Liver (tissue), 9 donors: Measurements from ENCODE around the gene FPR3. TPM values are rescaled to one million over a fixed set of nuclear protein-coding genes. Genes with fewer than 3 reads are reported as not detected.

Experiments
- DNase-seq: peaks from one replicate; pipeline ENCODE4 v3.0.0-alpha.2; 2017; ENCODE audit warnings: low spot score
- H3K27ac ChIP-seq, 2 donors: one replicate each; pipeline ENCODE4 v1.7.0; 2013; ENCODE audit warnings: inconsistent platforms in 2 of 2, low read length in 2 of 2, control low read depth in 1 of 2, low read depth in 1 of 2, mild to moderate bottlenecking in 1 of 2
- H3K27me3 ChIP-seq, 4 donors: one replicate each; pipeline versions ENCODE4 v1.6.1 to v1.7.0; 2013; ENCODE audit warnings: low read length in 3 of 4, inconsistent platforms in 1 of 4, mild to moderate bottlenecking in 1 of 4, moderate library complexity in 1 of 4; ENCODE audit not compliant: control insufficient read depth in 4 of 4, insufficient read depth in 4 of 4
- H3K36me3 ChIP-seq, 4 donors: one replicate each; pipeline versions ENCODE4 v1.6.1 to v1.7.0; 2013; ENCODE audit warnings: low read length in 3 of 4, mild to moderate bottlenecking in 3 of 4, low read depth in 1 of 4, moderate library complexity in 1 of 4; ENCODE audit not compliant: control insufficient read depth in 4 of 4, insufficient read depth in 3 of 4
- H3K4me1 ChIP-seq, 4 donors: one replicate each; pipeline versions ENCODE4 v1.6.1 to v1.7.0; 2013; ENCODE audit warnings: low read length in 3 of 4, mild to moderate bottlenecking in 3 of 4, moderate library complexity in 1 of 4; ENCODE audit not compliant: control insufficient read depth in 4 of 4, insufficient read depth in 4 of 4
- H3K4me3 ChIP-seq, 3 donors: one replicate each; pipeline versions ENCODE4 v1.6.1 to v1.7.0; 2013; ENCODE audit warnings: low read length in 3 of 3, control low read depth in 1 of 3, low read depth in 1 of 3, mild to moderate bottlenecking in 1 of 3
- H3K9ac ChIP-seq, 2 donors: one replicate each; pipeline ENCODE4 v1.7.0; 2013; ENCODE audit warnings: low read length in 2 of 2, mild to moderate bottlenecking in 2 of 2, moderate library complexity in 2 of 2, control low read depth in 1 of 2, low read depth in 1 of 2
- H3K9me3 ChIP-seq, 4 donors: one replicate each; pipeline versions ENCODE4 v1.6.1 to v1.7.0; 2013; ENCODE audit warnings: low read length in 3 of 4; ENCODE audit not compliant: control insufficient read depth in 4 of 4
- CTCF ChIP-seq: fragments of 150-350 bp; IDR thresholded peaks from 2 replicates; pipeline ENCODE4 v1.5.1; 2017; ENCODE audit warnings: improper control_type of control experiment, low read depth, low read length; ENCODE audit not compliant: missing input control
- EGR1 ChIP-seq, 2 donors: IDR thresholded peaks; 2 replicates each; pipeline ENCODE4 v1.6.1; 2016 to 2018; ENCODE audit warnings: antibody characterized with exemption in 2 of 2, low read depth in 2 of 2
- FOXA2 ChIP-seq: IDR thresholded peaks from 2 replicates; pipeline ENCODE4 v1.6.1; 2016; ENCODE audit warnings: antibody characterized with exemption
- HNF4A ChIP-seq, 2 donors: conservative IDR thresholded peaks; 2 replicates each; pipeline ENCODE4 v1.6.1; 2016; ENCODE audit warnings: antibody characterized with exemption in 2 of 2, mild to moderate bottlenecking in 2 of 2
- HNF4G ChIP-seq: IDR thresholded peaks from 2 replicates; pipeline ENCODE4 v1.6.1; 2016; ENCODE audit warnings: antibody characterized with exemption
- NR2F2 ChIP-seq: IDR thresholded peaks from 2 replicates; pipeline ENCODE4 v1.6.1; 2016; ENCODE audit warnings: antibody characterized with exemption
- RAD21 ChIP-seq, 2 donors: IDR thresholded peaks; 2 replicates each; pipeline ENCODE4 v1.6.1; 2016; ENCODE audit warnings: antibody characterized with exemption in 2 of 2, mild to moderate bottlenecking in 2 of 2
- REST ChIP-seq: IDR thresholded peaks from 2 replicates; pipeline ENCODE4 v1.6.1; 2016; ENCODE audit warnings: antibody characterized with exemption, mild to moderate bottlenecking
- RXRA ChIP-seq, 2 donors: IDR thresholded peaks; 2 replicates each; pipeline ENCODE4 v1.6.1; 2017 to 2018; ENCODE audit warnings: antibody characterized with exemption in 2 of 2, mild to moderate bottlenecking in 1 of 2
- WGBS: extraction: QIAGEN DNeasy Blood & Tissue Kit; methylation state at CpG from one replicate; pipeline ENCODE4 v1.1.7; 2013; 5-methylcytosine and 5-hydroxymethylcytosine counted together
- polyA plus RNA-seq, 2 donors: library from polyadenylated mRNA; stranded (reverse) in 1 of 2; unstranded in 1 of 2; fragments of 200-250 nt in 1 of 2; fragments of >200 nt in 1 of 2; fragmentation: Nextera tagmentation in 1 of 2; extraction: Ambion mirVana in 1 of 2; gene quantifications; one replicate each; pipeline versions ENCODE4 v1.2.1 to v1.2.3, GENCODE V29; 2013 to 2015
- total RNA-seq, 2 donors: library from RNA; depleted of rRNA; stranded (reverse); fragments of >200 nt; gene quantifications; one replicate each; pipeline ENCODE4 v1.2.3, GENCODE V29; 2014
- TF ChIP-seq, protein P1 (sequence below): IDR thresholded peaks from 2 replicates; pipeline ENCODE4 v1.6.1; 2016; ENCODE audit warnings: antibody characterized with exemption
- donor health status: healthy.
- donor health status: healthy.
- donor health status: healthy.
- donor health status: healthy.
- donor health status: healthy.

The FPR3 gene
- total and polyA plus RNA-seq, 4 donors: 1.0 to 7.8 (median 4.1) TPM

GRCh38 chr19:51822946-51823345, 28.0 kb downstream of the FPR3 start:
- no peak overlapping the region for H3K27ac ChIP-seq
- no peaks in the 10 kb centered on the region for H3K4me1 ChIP-seq
- no peak for TF ChIP-seq FOXA2
- TF ChIP-seq HNF4G: no peak
- no peak for TF ChIP-seq CTCF
- TF ChIP-seq HNF4A (conservative IDR thresholded peaks at IDR 0.05): no peak
- TF ChIP-seq EGR1 (IDR thresholded peaks at IDR 0.05; ENCODE audit: low read depth in 2 of 2): no peak
- peaks cover 5 to 29% (median 24%) of the 10 kb centered on the region in 4 donors for H3K9me3 ChIP-seq
- H3K9ac ChIP-seq: no peak overlapping the region
- no peak for DNase-seq
- no peaks in the 10 kb centered on the region for H3K27me3 ChIP-seq
- H3K36me3 ChIP-seq: peaks cover 0 to 4% (median 0%) of the 10 kb centered on the region in 4 donors
- WGBS: 90% methylated on average over 3 of the region's 3 CpGs
- H3K4me3 ChIP-seq: no peak overlapping the region

DNA sequence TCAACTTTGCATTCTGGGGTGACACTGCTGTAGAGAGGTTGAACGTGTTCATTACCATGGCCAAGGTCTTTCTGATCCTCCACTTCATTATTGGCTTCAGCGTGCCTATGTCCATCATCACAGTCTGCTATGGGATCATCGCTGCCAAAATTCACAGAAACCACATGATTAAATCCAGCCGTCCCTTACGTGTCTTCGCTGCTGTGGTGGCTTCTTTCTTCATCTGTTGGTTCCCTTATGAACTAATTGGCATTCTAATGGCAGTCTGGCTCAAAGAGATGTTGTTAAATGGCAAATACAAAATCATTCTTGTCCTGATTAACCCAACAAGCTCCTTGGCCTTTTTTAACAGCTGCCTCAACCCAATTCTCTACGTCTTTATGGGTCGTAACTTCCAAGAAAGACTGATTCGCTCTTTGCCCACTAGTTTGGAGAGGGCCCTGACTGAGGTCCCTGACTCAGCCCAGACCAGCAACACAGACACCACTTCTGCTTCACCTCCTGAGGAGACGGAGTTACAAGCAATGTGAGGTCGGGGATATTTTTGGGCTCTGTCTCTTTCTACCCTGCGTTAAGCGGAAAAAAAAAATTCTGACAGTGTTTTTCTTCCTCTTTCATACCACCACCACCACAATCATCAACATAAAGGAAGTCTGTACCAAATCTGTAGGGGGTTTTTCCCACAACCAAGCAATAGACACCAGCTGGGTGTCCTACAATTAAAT, 29.5 kb downstream of the FPR3 start:
- Histone ChIP-seq H3K9me3 (peaks cover 9 to 35% (median 32%) of the 10 kb centered on the region in 4 donors), H3K4me3 (peak overlapping the region in 1 of 3 donors; percentile 23), H3K36me3 (peaks cover 0 to 4% (median 0%) of the 10 kb centered on the region in 4 donors), H3K9ac (no peak overlapping the region), H3K4me1 (no peaks in the 10 kb centered on the region), H3K27ac (peak overlapping the region in 1 of 2 donors; percentile 49), H3K27me3 (no peaks in the 10 kb centered on the region)
- no peak for DNase-seq
- TF ChIP-seq RXRA (IDR thresholded peaks at IDR 0.05): no peak
- TF ChIP-seq HNF4A (conservative IDR thresholded peaks at IDR 0.05): no peak
- 82% methylated on average over 13 of the region's 13 CpGs for WGBS

- Histone ChIP-seq H3K9me3 (peaks cover 9 to 32% (median 22%) of the 10 kb centered on the region in 4 donors), H3K27ac (no peak overlapping the region), H3K9ac (no peak overlapping the region), H3K4me1 (no peaks in the 10 kb centered on the region), H3K36me3 (peaks cover 0 to 4% (median 0%) of the 10 kb centered on the region in 4 donors), H3K4me3 (no peak overlapping the region), H3K27me3 (no peaks in the 10 kb centered on the region)
- WGBS: 70% methylated on average over 2 of the region's 2 CpGs
- DNase-seq: no peak
- TF ChIP-seq NR2F2: no peak
- peak; percentile 61 to 71 for TF ChIP-seq RAD21 (IDR thresholded peaks at IDR 0.05)
- no peak for TF ChIP-seq HNF4A (conservative IDR thresholded peaks at IDR 0.05)
- no peak for TF ChIP-seq REST
- peak; percentile 32 for TF ChIP-seq CTCF
- TF ChIP-seq EGR1 (IDR thresholded peaks at IDR 0.05; ENCODE audit: low read depth in 2 of 2): no peak
- TF ChIP-seq, protein P1, sequence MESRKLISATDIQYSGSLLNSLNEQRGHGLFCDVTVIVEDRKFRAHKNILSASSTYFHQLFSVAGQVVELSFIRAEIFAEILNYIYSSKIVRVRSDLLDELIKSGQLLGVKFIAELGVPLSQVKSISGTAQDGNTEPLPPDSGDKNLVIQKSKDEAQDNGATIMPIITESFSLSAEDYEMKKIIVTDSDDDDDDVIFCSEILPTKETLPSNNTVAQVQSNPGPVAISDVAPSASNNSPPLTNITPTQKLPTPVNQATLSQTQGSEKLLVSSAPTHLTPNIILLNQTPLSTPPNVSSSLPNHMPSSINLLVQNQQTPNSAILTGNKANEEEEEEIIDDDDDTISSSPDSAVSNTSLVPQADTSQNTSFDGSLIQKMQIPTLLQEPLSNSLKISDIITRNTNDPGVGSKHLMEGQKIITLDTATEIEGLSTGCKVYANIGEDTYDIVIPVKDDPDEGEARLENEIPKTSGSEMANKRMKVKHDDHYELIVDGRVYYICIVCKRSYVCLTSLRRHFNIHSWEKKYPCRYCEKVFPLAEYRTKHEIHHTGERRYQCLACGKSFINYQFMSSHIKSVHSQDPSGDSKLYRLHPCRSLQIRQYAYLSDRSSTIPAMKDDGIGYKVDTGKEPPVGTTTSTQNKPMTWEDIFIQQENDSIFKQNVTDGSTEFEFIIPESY: no peak
These were observed 35.3 kb downstream of the FPR3 start for GRCh38 chr19:51830274-51830673.
